KG1 (cell line): Measurements from ENCODE around the gene DBF4B.

Experiments used
- DNase-seq: peaks from one replicate; lab custom pipeline; 2025; lab: John Stamatoyannopoulos, UW

DBF4B gene

GRCh38 chr17:44760474-44761308 is 52.2 kb downstream of the DBF4B start:
- DNase-seq = no peak

- no peak for DNase-seq
These were observed 53.7 kb downstream of the DBF4B start for GRCh38 chr17:44761932-44762810.

GRCh38 chr17:44763170-44763569 is 54.7 kb downstream of the DBF4B start:
- no peak for DNase-seq

- DNase-seq = no peak
These were observed 57.5 kb downstream of the DBF4B start for GRCh38 chr17:44765965-44766364.

GRCh38 chr17:44766409-44767038 is 58.1 kb downstream of the DBF4B start:
- no peak for DNase-seq

- DNase-seq = no peak
These were observed 59.0 kb downstream of the DBF4B start for GRCh38 chr17:44767493-44767892.

GRCh38 chr17:44768505-44769142 is 60.2 kb downstream of the DBF4B start:
- peak; percentile 44 for DNase-seq

- no peak for DNase-seq
These were observed 60.8 kb downstream of the DBF4B start for GRCh38 chr17:44769230-44769629.

GRCh38 chr17:44769647-44770084 is 61.2 kb downstream of the DBF4B start:
- no peak for DNase-seq

- no peak for DNase-seq
These were observed 61.9 kb downstream of the DBF4B start for GRCh38 chr17:44770166-44770925.

- no peak for DNase-seq
These were observed 64.0 kb downstream of the DBF4B start for GRCh38 chr17:44772308-44773045.

- no peak for DNase-seq
These were observed 64.7 kb downstream of the DBF4B start for GRCh38 chr17:44773140-44773539.

- DNase-seq = peak; percentile 45
These were observed 66.0 kb downstream of the DBF4B start for GRCh38 chr17:44774271-44775135.

GRCh38 chr17:44775136-44775837 is 66.8 kb downstream of the DBF4B start:
- peak; percentile 78 for DNase-seq

- no peak for DNase-seq
These were observed 67.6 kb downstream of the DBF4B start for GRCh38 chr17:44775838-44776621.

- DNase-seq = no peak
These were observed 68.3 kb downstream of the DBF4B start for GRCh38 chr17:44776628-44777393.
